ENCODE measurements around the gene LRRC9.

LRRC9 gene

DNA sequence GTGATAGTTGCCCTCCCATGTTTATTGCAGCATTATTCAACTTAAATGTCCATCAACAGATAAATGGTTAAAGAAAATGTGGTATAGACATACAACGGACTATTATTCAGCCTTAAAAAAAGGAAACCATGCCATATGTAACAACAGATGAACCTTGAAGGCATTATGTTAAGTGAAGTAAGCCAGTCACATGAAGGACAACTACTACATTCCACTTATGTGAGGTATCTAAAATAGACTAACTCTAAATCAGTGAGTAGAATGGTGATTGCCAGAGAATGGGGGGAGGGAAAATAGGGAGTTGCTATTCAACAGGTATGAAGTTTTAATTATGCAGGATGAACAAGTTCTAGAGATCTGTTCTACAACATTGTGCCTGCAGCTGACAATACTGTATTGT, 181.8 kb downstream of the LRRC9 start:
- no peak for DNase-seq (ENCODE audit: low read depth, low spot score)

DNA sequence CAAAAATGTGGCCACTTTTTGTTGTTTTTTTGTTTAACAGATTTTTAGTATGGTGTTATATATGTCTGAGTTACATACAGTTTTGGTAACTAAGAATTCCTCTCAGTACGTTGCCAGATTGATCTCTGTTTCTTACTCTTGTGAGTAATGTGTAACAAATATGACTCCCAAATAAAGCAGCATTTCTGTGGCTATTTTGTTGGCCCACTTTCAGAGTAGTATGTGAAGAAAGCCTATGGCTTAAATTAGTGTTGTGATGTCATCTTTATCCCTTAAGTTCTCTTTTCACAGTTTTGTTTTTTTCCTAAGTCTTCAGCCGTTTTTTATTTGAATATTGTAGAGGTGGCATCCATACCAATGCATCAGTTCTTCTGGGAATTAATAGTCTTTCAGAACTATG, 182.4 kb downstream of the LRRC9 start:
- no peak overlapping the region for H3K27ac ChIP-seq
- DNase-seq (ENCODE audit: low read depth, low spot score), result no peak

More for the DNA sequence above, 181.8 kb downstream of the LRRC9 start:
- H3K27ac ChIP-seq, result no peak overlapping the region

DNA sequence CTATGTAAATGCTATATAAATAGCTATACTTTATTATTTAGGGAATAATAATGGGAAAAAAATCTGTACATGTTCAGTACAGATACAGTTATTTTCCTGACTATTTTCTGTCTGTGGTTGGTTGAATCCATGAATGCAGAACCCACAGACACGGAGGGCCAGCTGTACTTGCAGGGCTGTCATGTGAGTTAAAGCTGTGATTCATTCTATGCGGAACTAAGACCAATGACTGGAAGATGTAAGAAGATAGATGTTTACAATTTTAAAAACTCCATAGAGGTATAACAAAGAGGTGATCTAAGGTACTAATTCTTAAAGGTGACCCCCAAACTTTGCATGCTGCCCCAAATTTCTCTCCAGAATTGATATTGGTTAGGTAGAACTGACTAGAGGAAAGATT, 186.4 kb downstream of the LRRC9 start:
- H3K27ac ChIP-seq, result no peak overlapping the region
- no peak for DNase-seq (ENCODE audit: low read depth, low spot score)

DNA sequence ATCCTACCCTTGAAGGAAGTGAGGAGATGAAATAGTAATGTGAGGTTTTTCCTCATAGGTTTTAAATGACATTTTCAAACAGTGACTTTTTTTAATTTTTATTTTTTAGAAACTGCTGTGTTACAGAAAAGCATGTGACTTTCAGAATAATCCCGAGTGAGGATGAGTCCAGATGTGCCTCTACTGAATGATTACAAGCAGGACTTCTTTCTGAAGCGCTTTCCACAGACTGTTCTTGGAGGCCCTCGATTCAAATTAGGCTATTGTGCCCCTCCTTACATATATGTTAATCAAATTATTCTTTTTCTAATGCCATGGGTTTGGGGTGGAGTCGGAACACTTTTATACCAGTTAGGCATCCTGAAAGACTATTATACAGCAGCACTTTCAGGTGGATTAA, 187.5 kb downstream of the LRRC9 start:
- DNase-seq (ENCODE audit: low read depth, low spot score), result no peak
- H3K27ac ChIP-seq, result no peak overlapping the region

DNA sequence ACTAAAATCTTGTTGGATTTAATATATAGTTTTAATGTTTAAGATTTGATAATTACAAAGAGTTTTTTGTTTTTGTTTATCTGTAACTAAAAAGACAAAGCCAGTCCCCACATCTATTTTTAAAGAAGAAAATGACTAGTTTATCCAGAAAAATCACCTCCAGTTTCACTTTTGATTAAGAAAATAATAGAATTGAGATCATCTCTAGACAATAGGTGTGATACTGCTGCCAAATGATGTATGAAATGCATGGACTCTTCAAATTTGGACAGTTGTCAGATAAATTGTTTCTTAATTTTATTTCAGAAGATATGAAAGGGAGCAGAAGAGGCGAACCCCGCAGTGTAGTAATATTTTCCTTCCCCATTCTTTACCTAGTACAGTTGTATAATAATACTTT, 191.8 kb downstream of the LRRC9 start:
- no peak for DNase-seq (ENCODE audit: low read depth, low spot score)
- no peak overlapping the region for H3K27ac ChIP-seq

Measured in epithelial cell of prostate (primary cell).